H9 (cell line): ENCODE measurements around the gene ABLIM1. TPM values are rescaled to one million over a fixed set of nuclear protein-coding genes. Genes with fewer than 3 reads are reported as not detected.

Experiments used
- DNase-seq: peaks from one replicate; pipeline ENCODE4 v3.0.0-alpha.2; 2017
- H2AFZ ChIP-seq: one replicate; pipeline ENCODE4 v1.6.1; 2013; ENCODE audit warnings: mild to moderate bottlenecking, low read length, control low read depth, moderate library complexity
- H2AK5ac ChIP-seq: 2 replicates; pipeline ENCODE4 v1.6.1; 2013; ENCODE audit warnings: low read length, control low read depth, mixed read lengths; ENCODE audit not compliant: insufficient read length
- H2BK120ac ChIP-seq: one replicate; pipeline ENCODE4 v1.6.1; 2013; ENCODE audit warnings: low read depth, mild to moderate bottlenecking, low read length, control low read depth, inconsistent platforms; ENCODE audit not compliant: poor library complexity, severe bottlenecking
- H2BK12ac ChIP-seq: 2 replicates; pipeline ENCODE4 v1.6.1; 2013; ENCODE audit warnings: low read length, control low read depth, mixed read lengths, low read depth; ENCODE audit not compliant: insufficient read length
- H2BK15ac ChIP-seq: 2 replicates; pipeline ENCODE4 v1.6.1; 2013; ENCODE audit warnings: low read depth, low read length, control low read depth
- H2BK20ac ChIP-seq: one replicate; pipeline ENCODE4 v1.6.1; 2013; ENCODE audit warnings: low read depth, mild to moderate bottlenecking, low read length, control low read depth, inconsistent platforms; ENCODE audit not compliant: poor library complexity, severe bottlenecking
- H2BK5ac ChIP-seq: 2 replicates; pipeline ENCODE4 v1.6.1; 2013; ENCODE audit warnings: low read length, control low read depth, mixed read lengths; ENCODE audit not compliant: insufficient read length
- H3K14ac ChIP-seq: 2 replicates; pipeline ENCODE4 v1.6.1; 2013; ENCODE audit warnings: low read length, control low read depth; ENCODE audit not compliant: insufficient read depth
- H3K18ac ChIP-seq: 2 replicates; pipeline ENCODE4 v1.6.1; 2013; ENCODE audit warnings: low read depth, mild to moderate bottlenecking, mixed read lengths, low read length, control low read depth; ENCODE audit not compliant: insufficient read length
- H3K23ac ChIP-seq: 2 replicates; pipeline ENCODE4 v1.6.1; 2013; ENCODE audit warnings: low read length, control low read depth, mixed read lengths, low read depth; ENCODE audit not compliant: insufficient read length
- H3K23me2 ChIP-seq: 2 replicates; pipeline ENCODE4 v1.6.1; 2013; ENCODE audit warnings: low read depth, mild to moderate bottlenecking, mixed read lengths, low read length, control low read depth; ENCODE audit not compliant: insufficient read length, poor library complexity, severe bottlenecking
- H3K27ac ChIP-seq: 2 replicates; pipeline ENCODE4 v1.5.1; 2013; ENCODE audit warnings: low read length, control low read depth, mixed read lengths, low read depth; ENCODE audit not compliant: insufficient read length
- H3K27me3 ChIP-seq: 2 replicates; pipeline ENCODE4 v1.6.1; 2013; ENCODE audit warnings: low read length, control low read depth, inconsistent platforms; ENCODE audit not compliant: insufficient read depth
- H3K4ac ChIP-seq: 2 replicates; pipeline ENCODE4 v1.6.1; 2013; ENCODE audit warnings: low read depth, mild to moderate bottlenecking, control low read depth, inconsistent platforms, low read length, moderate library complexity
- H3K4me1 ChIP-seq: 2 replicates; pipeline ENCODE4 v1.6.1; 2013; ENCODE audit warnings: low read length, control low read depth, inconsistent platforms; ENCODE audit not compliant: insufficient read depth
- H3K4me2 ChIP-seq: 2 replicates; pipeline ENCODE4 v1.6.1; 2013; ENCODE audit warnings: low read length, control low read depth, mixed read lengths; ENCODE audit not compliant: insufficient read length, insufficient read depth
- H3K56ac ChIP-seq: 2 replicates; pipeline ENCODE4 v1.6.1; 2013; ENCODE audit warnings: low read depth, mild to moderate bottlenecking, mixed read lengths, low read length, control low read depth; ENCODE audit not compliant: insufficient read length
- H3K79me1 ChIP-seq: 2 replicates; pipeline ENCODE4 v1.6.1; 2013; ENCODE audit warnings: low read depth, mild to moderate bottlenecking, moderate library complexity, low read length, control low read depth, inconsistent platforms; ENCODE audit not compliant: insufficient read depth, poor library complexity, severe bottlenecking
- H3K79me2 ChIP-seq: 2 replicates; pipeline ENCODE4 v1.6.1; 2013; ENCODE audit warnings: low read length, control low read depth, inconsistent platforms; ENCODE audit not compliant: insufficient read depth
- H3K9ac ChIP-seq: 2 replicates; pipeline ENCODE4 v1.6.1; 2013; ENCODE audit warnings: low read length, control low read depth, mixed read lengths; ENCODE audit not compliant: insufficient read length; ENCODE audit errors: extremely low read depth
- H3K9me3 ChIP-seq: one replicate; pipeline ENCODE4 v1.6.1; 2013; ENCODE audit warnings: low read depth, low read length, inconsistent platforms; ENCODE audit not compliant: control insufficient read depth
- H3T11ph ChIP-seq: one replicate; pipeline ENCODE4 v1.6.1; 2013; ENCODE audit warnings: mild to moderate bottlenecking, low read length, control low read depth, inconsistent platforms
- H4K20me1 ChIP-seq: one replicate; pipeline ENCODE4 v1.6.1; 2013; ENCODE audit not compliant: control insufficient read depth, insufficient read length, insufficient read depth
- H4K5ac ChIP-seq: 2 replicates; pipeline ENCODE4 v1.6.1; 2013; ENCODE audit warnings: low read depth, mild to moderate bottlenecking, mixed read lengths, low read length, control low read depth; ENCODE audit not compliant: insufficient read length
- H4K8ac ChIP-seq: replicated peaks from 2 replicates; pipeline ENCODE4 v1.6.1; 2013; ENCODE audit warnings: low read length, control low read depth, mixed read lengths, low read depth; ENCODE audit not compliant: insufficient read length
- H4K91ac ChIP-seq: 2 replicates; pipeline ENCODE4 v1.6.1; 2013; ENCODE audit warnings: low read depth, mild to moderate bottlenecking, moderate library complexity, mixed read lengths, low read length, control low read depth; ENCODE audit not compliant: insufficient read length
- H3K27ac Mint-ChIP-seq, 3 experiments: 2 replicates in 2 of 3; 3 replicates in 1 of 3; pipeline ENCODE4 v1.8.0; 2020 to 2021; ENCODE audit warnings: mixed read lengths in 3 of 3, mild to moderate bottlenecking in 1 of 3, moderate library complexity in 1 of 3
- H3K27me3 Mint-ChIP-seq: 2 replicates; pipeline ENCODE4 v1.8.0; 2021; ENCODE audit warnings: low read depth, mild to moderate bottlenecking, moderate library complexity, mixed read lengths
- H3K36me3 Mint-ChIP-seq, 3 experiments: 2 replicates in 2 of 3; 3 replicates in 1 of 3; pipeline ENCODE4 v1.8.0; 2020 to 2021; ENCODE audit warnings: low read depth in 3 of 3, mixed read lengths in 3 of 3; ENCODE audit not compliant: insufficient read depth in 1 of 3
- H3K4me1 Mint-ChIP-seq, 2 experiments: 2 replicates each; pipeline ENCODE4 v1.8.0; 2020; ENCODE audit warnings: mixed read lengths in 2 of 2
- H3K4me3 Mint-ChIP-seq, 2 experiments: 2 replicates in 1 of 2; 3 replicates in 1 of 2; pipeline ENCODE4 v1.8.0; 2020 to 2021; ENCODE audit warnings: mild to moderate bottlenecking in 2 of 2, mixed read lengths in 2 of 2, moderate library complexity in 1 of 2
- H3K9me3 Mint-ChIP-seq, 2 experiments: 2 replicates in 1 of 2; 3 replicates in 1 of 2; pipeline ENCODE4 v1.8.0; 2020; ENCODE audit warnings: mild to moderate bottlenecking in 2 of 2, mixed read lengths in 2 of 2, moderate library complexity in 1 of 2
- CTCF ChIP-seq: fragments of 200-600 bp; sonication (generic); conservative IDR thresholded peaks from 3 replicates; pipeline ENCODE4 v1.8.0; 2021; ENCODE audit warnings: antibody characterized with exemption, mild to moderate bottlenecking
- WGBS: extraction: QIAGEN DNeasy Blood & Tissue Kit; methylation state at CpG from one replicate; pipeline ENCODE4 v1.1.7; 2013; ENCODE audit warnings: missing lambda C conversion rate, low lambda C conversion rate, mixed read lengths; ENCODE audit not compliant: insufficient read length; ENCODE audit errors: extremely low coverage; 5-methylcytosine and 5-hydroxymethylcytosine counted together
- total RNA-seq: library from RNA; stranded (reverse); gene quantifications from 2 replicates; pipeline ENCODE4 v1.2.1, GENCODE V29; 2021

ABLIM1 gene
- total RNA-seq, 1 experiment from 2014 or later, result 32.1 TPM

GRCh38 chr10:114682121-114682520, 24.0 kb upstream of the ABLIM1 start:
- no peak overlapping the region for H3K4me3 Mint-ChIP-seq
- Histone ChIP-seq H3K9me3 (no peaks in the 10 kb centered on the region), H3K79me2 (no peaks in the 10 kb centered on the region), H3K56ac (no peak overlapping the region), H3K27ac (no peak overlapping the region), H3K4me1 (no peaks in the 10 kb centered on the region), H3K23me2 (no peaks in the 10 kb centered on the region), H2BK120ac (no peak overlapping the region), H3K14ac (no peak overlapping the region), H3K4ac (no peak overlapping the region), H2BK5ac (no peak overlapping the region), H4K5ac (no peak overlapping the region), H2AK5ac (no peak overlapping the region), H4K20me1 (no peaks in the 10 kb centered on the region), H4K8ac (no peak overlapping the region), H3K9ac (no peak overlapping the region), H3K4me2 (no peak overlapping the region), H3K79me1 (no peaks in the 10 kb centered on the region), H3K18ac (no peak overlapping the region), H3K27me3 (no peaks in the 10 kb centered on the region), H2AFZ (no peak overlapping the region), H2BK12ac (no peak overlapping the region), H2BK15ac (no peak overlapping the region), H2BK20ac (no peak overlapping the region), H3K23ac (no peak overlapping the region), H4K91ac (no peak overlapping the region), H3T11ph (no peak overlapping the region)
- no peak overlapping the region; a peak in 1 of 7 replicates for H3K27ac Mint-ChIP-seq
- peaks cover 5 to 14% of the 10 kb centered on the region in 2 experiments; a peak in 3 of 4 replicates for H3K4me1 Mint-ChIP-seq
- no CpG with 5 or more reads among the region's 3 CpGs for WGBS
- no peak for DNase-seq
- no peak for TF ChIP-seq CTCF
- no peaks in the 10 kb centered on the region for H3K36me3 Mint-ChIP-seq
- no peaks in the 10 kb centered on the region for H3K27me3 Mint-ChIP-seq
- no peaks in the 10 kb centered on the region for H3K9me3 Mint-ChIP-seq
